Neural progenitor cell (in vitro differentiated cells): ENCODE data around the gene ZBTB46. TPM values are rescaled to one million over a fixed set of nuclear protein-coding genes. Genes with fewer than 3 reads are reported as not detected.

Source experiments
- DNase-seq: peaks from one replicate; pipeline ENCODE4 v3.0.0-alpha.2; 2016; ENCODE audit warnings: low spot score
- H2AFZ ChIP-seq: fragments of 200-600 bp; sonication (generic); replicated peaks from 2 replicates; pipeline ENCODE4 v1.6.1; 2016; ENCODE audit warnings: antibody characterized with exemption
- H3F3A ChIP-seq: fragments of 200-600 bp; sonication (generic); 2 replicates; pipeline ENCODE4 v1.6.1; 2016; ENCODE audit warnings: antibody characterized with exemption, low read depth
- H3K27ac ChIP-seq: fragments of 200-600 bp; sonication (generic); 2 replicates; pipeline ENCODE4 v1.5.1; 2016; ENCODE audit warnings: mild to moderate bottlenecking
- H3K27me3 ChIP-seq: fragments of 200-600 bp; sonication (generic); 2 replicates; pipeline ENCODE4 v1.6.1; 2016; ENCODE audit warnings: mild to moderate bottlenecking, moderate library complexity
- H3K36me3 ChIP-seq: fragments of 200-600 bp; sonication (generic); 2 replicates; pipeline ENCODE4 v1.5.1; 2016
- H3K4me1 ChIP-seq: fragments of 200-600 bp; sonication (generic); 2 replicates; pipeline ENCODE4 v1.6.1; 2016; ENCODE audit warnings: mixed run types
- H3K4me2 ChIP-seq: fragments of 200-600 bp; sonication (generic); 2 replicates; pipeline ENCODE4 v1.6.1; 2016
- H3K4me3 ChIP-seq: fragments of 200-600 bp; sonication (generic); 2 replicates; pipeline ENCODE4 v1.5.1; 2016
- H3K79me2 ChIP-seq: fragments of 200-600 bp; sonication (generic); 2 replicates; pipeline ENCODE4 v1.6.1; 2016; ENCODE audit warnings: low read depth
- H3K9ac ChIP-seq: fragments of 200-600 bp; sonication (generic); 2 replicates; pipeline ENCODE4 v1.6.1; 2016
- H3K9me3 ChIP-seq: fragments of 200-600 bp; sonication (generic); 2 replicates; pipeline ENCODE4 v1.5.1; 2016; ENCODE audit warnings: low read depth
- H4K20me1 ChIP-seq: fragments of 200-600 bp; sonication (generic); 2 replicates; pipeline ENCODE4 v1.6.1; 2016; ENCODE audit warnings: low read depth
- H3K27ac Mint-ChIP-seq: 3 replicates; pipeline ENCODE4 v1.8.0; 2021; ENCODE audit warnings: mixed read lengths
- H3K27me3 Mint-ChIP-seq: 2 replicates; pipeline ENCODE4 v1.8.0; 2022; ENCODE audit warnings: low read depth, mild to moderate bottlenecking, inconsistent platforms, moderate library complexity, mixed read lengths; ENCODE audit not compliant: insufficient read depth
- H3K36me3 Mint-ChIP-seq: 3 replicates; pipeline ENCODE4 v1.8.0; 2021; ENCODE audit warnings: mixed read lengths
- H3K4me1 Mint-ChIP-seq: 3 replicates; pipeline ENCODE4 v1.8.0; 2021; ENCODE audit warnings: mixed read lengths
- H3K4me3 Mint-ChIP-seq: 3 replicates; pipeline ENCODE4 v1.8.0; 2021; ENCODE audit warnings: mild to moderate bottlenecking, moderate library complexity, mixed read lengths
- H3K9me3 Mint-ChIP-seq: 3 replicates; pipeline ENCODE4 v1.8.0; 2020; ENCODE audit warnings: mixed read lengths
- CTCF ChIP-seq: fragments of 200-600 bp; sonication (generic); IDR thresholded peaks from 2 replicates; pipeline ENCODE4 v1.5.1; 2017; ENCODE audit warnings: antibody characterized with exemption, mild to moderate bottlenecking
- EZH2 ChIP-seq: fragments of 200-600 bp; sonication (generic); IDR thresholded peaks from 2 replicates; pipeline ENCODE4 v1.6.1; 2017; ENCODE audit warnings: antibody characterized with exemption, mild to moderate bottlenecking, moderate library complexity
- EZH2phosphoT487 ChIP-seq: fragments of 200-600 bp; sonication (generic); IDR thresholded peaks from 2 replicates; pipeline ENCODE4 v1.6.1; 2017; ENCODE audit warnings: antibody characterized with exemption
- total RNA-seq: library from RNA; depleted of rRNA; stranded (reverse); fragments of >200 nt; gene quantifications from 2 replicates; pipeline ENCODE4 v1.2.3, GENCODE V29; 2015; ENCODE audit warnings: low replicate concordance

The ZBTB46 gene
- total RNA-seq, 1 donor from 2014 or later: 8.1 TPM

GRCh38 chr20:63703471-63703975 lies 127.5 kb downstream of the ZBTB46 start:
- H2AFZ ChIP-seq: no peak overlapping the region
- H3K79me2 ChIP-seq: peaks cover 26% of the 10 kb centered on the region
- H3K36me3 ChIP-seq: no peaks in the 10 kb centered on the region
- no peak for DNase-seq
- no peaks in the 10 kb centered on the region for H3K4me1 ChIP-seq
- Mint-ChIP-seq H3K4me1 (peaks cover 9% of the 10 kb centered on the region), H3K36me3 (peaks cover 10% of the 10 kb centered on the region), H3K9me3 (no peaks in the 10 kb centered on the region), H3K27me3 (peaks cover 4% of the 10 kb centered on the region), H3K4me3 (no peak overlapping the region), H3K27ac (no peak overlapping the region)
- no peaks in the 10 kb centered on the region for H3K9me3 ChIP-seq
- TF ChIP-seq EZH2phosphoT487: no peak
- no peak for TF ChIP-seq EZH2
- TF ChIP-seq CTCF: no peak
- H4K20me1 ChIP-seq: peaks cover 12% of the 10 kb centered on the region
- H3K4me2 ChIP-seq: no peak overlapping the region
- H3K27me3 ChIP-seq: no peaks in the 10 kb centered on the region
- H3K4me3 ChIP-seq: no peak overlapping the region
- no peak overlapping the region for H3K9ac ChIP-seq
- no peaks in the 10 kb centered on the region for H3F3A ChIP-seq
- H3K27ac ChIP-seq: no peak overlapping the region

GRCh38 chr20:63702751-63703470 lies 128.2 kb downstream of the ZBTB46 start:
- Histone ChIP-seq H3K4me1 (no peaks in the 10 kb centered on the region), H4K20me1 (peaks cover 9% of the 10 kb centered on the region), H3K4me3 (no peak overlapping the region), H3K79me2 (peaks cover 22% of the 10 kb centered on the region), H3K4me2 (no peak overlapping the region), H3F3A (no peaks in the 10 kb centered on the region), H3K27me3 (no peaks in the 10 kb centered on the region), H3K9me3 (no peaks in the 10 kb centered on the region), H3K9ac (no peak overlapping the region), H3K27ac (no peak overlapping the region), H2AFZ (no peak overlapping the region), H3K36me3 (no peaks in the 10 kb centered on the region)
- no peak overlapping the region for H3K27ac Mint-ChIP-seq
- peaks cover 8% of the 10 kb centered on the region for H3K4me1 Mint-ChIP-seq
- no peak overlapping the region for H3K4me3 Mint-ChIP-seq
- no peak for DNase-seq
- TF ChIP-seq EZH2phosphoT487: no peak
- no peak for TF ChIP-seq EZH2
- TF ChIP-seq CTCF: no peak
- no peaks in the 10 kb centered on the region for H3K9me3 Mint-ChIP-seq
- peaks cover 10% of the 10 kb centered on the region for H3K36me3 Mint-ChIP-seq
- H3K27me3 Mint-ChIP-seq: peaks cover 4% of the 10 kb centered on the region

- H3K79me2 ChIP-seq: peaks cover 17% of the 10 kb centered on the region
- no peak overlapping the region for H3K9ac ChIP-seq
- H3K4me2 ChIP-seq: no peak overlapping the region
- H3K4me1 ChIP-seq: peaks cover 3% of the 10 kb centered on the region
- H2AFZ ChIP-seq: no peak overlapping the region
- H3K27ac ChIP-seq: no peak overlapping the region
- H3K27ac Mint-ChIP-seq: no peak overlapping the region
- no peaks in the 10 kb centered on the region for H3K27me3 ChIP-seq
- peaks cover 9% of the 10 kb centered on the region for H4K20me1 ChIP-seq
- H3K4me3 Mint-ChIP-seq: no peak overlapping the region
- H3K9me3 ChIP-seq: no peaks in the 10 kb centered on the region
- DNase-seq: no peak
- H3F3A ChIP-seq: no peaks in the 10 kb centered on the region
- H3K9me3 Mint-ChIP-seq: no peaks in the 10 kb centered on the region
- H3K36me3 Mint-ChIP-seq: peaks cover 10% of the 10 kb centered on the region
- TF ChIP-seq CTCF: no peak
- TF ChIP-seq EZH2: no peak
- TF ChIP-seq EZH2phosphoT487: no peak
- peaks cover 8% of the 10 kb centered on the region for H3K4me1 Mint-ChIP-seq
- H3K27me3 Mint-ChIP-seq: peaks cover 9% of the 10 kb centered on the region
- H3K36me3 ChIP-seq: no peaks in the 10 kb centered on the region
- no peak overlapping the region for H3K4me3 ChIP-seq
These were observed 128.9 kb downstream of the ZBTB46 start for GRCh38 chr20:63702036-63702665.
